Liver (tissue), 9 donors: Measurements from ENCODE around the gene CEP95. TPM values are rescaled to one million over a fixed set of nuclear protein-coding genes. Genes with fewer than 3 reads are reported as not detected.

Source experiments
- DNase-seq: peaks from one replicate; pipeline ENCODE4 v3.0.0-alpha.2; 2017; ENCODE audit warnings: low spot score
- H3K27ac ChIP-seq, 2 donors: one replicate each; pipeline ENCODE4 v1.7.0; 2013; ENCODE audit warnings: inconsistent platforms in 2 of 2, low read length in 2 of 2, control low read depth in 1 of 2, low read depth in 1 of 2, mild to moderate bottlenecking in 1 of 2
- H3K27me3 ChIP-seq, 4 donors: one replicate each; pipeline versions ENCODE4 v1.6.1 to v1.7.0; 2013; ENCODE audit warnings: low read length in 3 of 4, inconsistent platforms in 1 of 4, mild to moderate bottlenecking in 1 of 4, moderate library complexity in 1 of 4; ENCODE audit not compliant: control insufficient read depth in 4 of 4, insufficient read depth in 4 of 4
- H3K36me3 ChIP-seq, 4 donors: one replicate each; pipeline versions ENCODE4 v1.6.1 to v1.7.0; 2013; ENCODE audit warnings: low read length in 3 of 4, mild to moderate bottlenecking in 3 of 4, low read depth in 1 of 4, moderate library complexity in 1 of 4; ENCODE audit not compliant: control insufficient read depth in 4 of 4, insufficient read depth in 3 of 4
- H3K4me1 ChIP-seq, 4 donors: one replicate each; pipeline versions ENCODE4 v1.6.1 to v1.7.0; 2013; ENCODE audit warnings: low read length in 3 of 4, mild to moderate bottlenecking in 3 of 4, moderate library complexity in 1 of 4; ENCODE audit not compliant: control insufficient read depth in 4 of 4, insufficient read depth in 4 of 4
- H3K4me3 ChIP-seq, 3 donors: one replicate each; pipeline versions ENCODE4 v1.6.1 to v1.7.0; 2013; ENCODE audit warnings: low read length in 3 of 3, control low read depth in 1 of 3, low read depth in 1 of 3, mild to moderate bottlenecking in 1 of 3
- H3K9ac ChIP-seq, 2 donors: one replicate each; pipeline ENCODE4 v1.7.0; 2013; ENCODE audit warnings: low read length in 2 of 2, mild to moderate bottlenecking in 2 of 2, moderate library complexity in 2 of 2, control low read depth in 1 of 2, low read depth in 1 of 2
- H3K9me3 ChIP-seq, 4 donors: one replicate each; pipeline versions ENCODE4 v1.6.1 to v1.7.0; 2013; ENCODE audit warnings: low read length in 3 of 4; ENCODE audit not compliant: control insufficient read depth in 4 of 4
- CTCF ChIP-seq: fragments of 150-350 bp; IDR thresholded peaks from 2 replicates; pipeline ENCODE4 v1.5.1; 2017; ENCODE audit warnings: improper control_type of control experiment, low read depth, low read length; ENCODE audit not compliant: missing input control
- EGR1 ChIP-seq, 2 donors: IDR thresholded peaks; 2 replicates each; pipeline ENCODE4 v1.6.1; 2016 to 2018; ENCODE audit warnings: antibody characterized with exemption in 2 of 2, low read depth in 2 of 2
- FOXA1 ChIP-seq: IDR thresholded peaks from 2 replicates; pipeline ENCODE4 v1.6.1; 2016; ENCODE audit warnings: antibody characterized with exemption
- FOXA2 ChIP-seq: IDR thresholded peaks from 2 replicates; pipeline ENCODE4 v1.6.1; 2016; ENCODE audit warnings: antibody characterized with exemption
- GABPA ChIP-seq, 2 donors: IDR thresholded peaks in 1 of 2; conservative IDR thresholded peaks in 1 of 2; 2 replicates each; pipeline ENCODE4 v1.6.1; 2016; ENCODE audit warnings: antibody characterized with exemption in 2 of 2, mild to moderate bottlenecking in 1 of 2, moderate library complexity in 1 of 2
- HNF4A ChIP-seq, 2 donors: conservative IDR thresholded peaks; 2 replicates each; pipeline ENCODE4 v1.6.1; 2016; ENCODE audit warnings: antibody characterized with exemption in 2 of 2, mild to moderate bottlenecking in 2 of 2
- HNF4G ChIP-seq: IDR thresholded peaks from 2 replicates; pipeline ENCODE4 v1.6.1; 2016; ENCODE audit warnings: antibody characterized with exemption
- JUND ChIP-seq, 2 donors: IDR thresholded peaks; 2 replicates each; pipeline ENCODE4 v1.6.1; 2016; ENCODE audit warnings: antibody characterized with exemption in 2 of 2
- NR2F2 ChIP-seq: IDR thresholded peaks from 2 replicates; pipeline ENCODE4 v1.6.1; 2016; ENCODE audit warnings: antibody characterized with exemption
- RAD21 ChIP-seq, 2 donors: IDR thresholded peaks; 2 replicates each; pipeline ENCODE4 v1.6.1; 2016; ENCODE audit warnings: antibody characterized with exemption in 2 of 2, mild to moderate bottlenecking in 2 of 2
- REST ChIP-seq: IDR thresholded peaks from 2 replicates; pipeline ENCODE4 v1.6.1; 2016; ENCODE audit warnings: antibody characterized with exemption, mild to moderate bottlenecking
- RXRA ChIP-seq, 2 donors: IDR thresholded peaks; 2 replicates each; pipeline ENCODE4 v1.6.1; 2017 to 2018; ENCODE audit warnings: antibody characterized with exemption in 2 of 2, mild to moderate bottlenecking in 1 of 2
- SP1 ChIP-seq: IDR thresholded peaks from 2 replicates; pipeline ENCODE4 v1.6.1; 2018; ENCODE audit warnings: antibody characterized with exemption, mild to moderate bottlenecking
- TAF1 ChIP-seq: conservative IDR thresholded peaks from 2 replicates; pipeline ENCODE4 v1.6.1; 2016; ENCODE audit warnings: antibody characterized with exemption, mild to moderate bottlenecking
- YY1 ChIP-seq: IDR thresholded peaks from 2 replicates; pipeline ENCODE4 v1.6.1; 2016; ENCODE audit warnings: antibody characterized with exemption, mild to moderate bottlenecking
- WGBS: extraction: QIAGEN DNeasy Blood & Tissue Kit; methylation state at CpG from one replicate; pipeline ENCODE4 v1.1.7; 2013; 5-methylcytosine and 5-hydroxymethylcytosine counted together
- polyA plus RNA-seq, 2 donors: library from polyadenylated mRNA; stranded (reverse) in 1 of 2; unstranded in 1 of 2; fragments of 200-250 nt in 1 of 2; fragments of >200 nt in 1 of 2; fragmentation: Nextera tagmentation in 1 of 2; extraction: Ambion mirVana in 1 of 2; gene quantifications; one replicate each; pipeline versions ENCODE4 v1.2.1 to v1.2.3, GENCODE V29; 2013 to 2015
- total RNA-seq, 2 donors: library from RNA; depleted of rRNA; stranded (reverse); fragments of >200 nt; gene quantifications; one replicate each; pipeline ENCODE4 v1.2.3, GENCODE V29; 2014
- TF ChIP-seq, protein P1 (sequence below): IDR thresholded peaks from 2 replicates; pipeline ENCODE4 v1.6.1; 2016; ENCODE audit warnings: antibody characterized with exemption
- TF ChIP-seq, protein P2 (sequence below): IDR thresholded peaks from 2 replicates; pipeline ENCODE4 v1.6.1; 2016; ENCODE audit warnings: antibody characterized with exemption
- TF ChIP-seq, protein P3 (sequence below): IDR thresholded peaks from 2 replicates; pipeline ENCODE4 v1.6.1; 2016; ENCODE audit warnings: antibody characterized with exemption
- donor health status: healthy.
- donor health status: healthy.
- donor health status: healthy.
- donor health status: healthy.
- donor health status: healthy.

Gene CEP95
- total and polyA plus RNA-seq, 4 donors: 5.3 to 23.3 (median 11.0) TPM

- Histone ChIP-seq H3K27me3 (no peaks in the 10 kb centered on the region), H3K36me3 (peaks cover 0 to 31% (median 25%) of the 10 kb centered on the region in 4 donors), H3K27ac (no peak overlapping the region), H3K9me3 (no peaks in the 10 kb centered on the region), H3K4me1 (no peaks in the 10 kb centered on the region), H3K4me3 (no peak overlapping the region), H3K9ac (no peak overlapping the region)
- TF ChIP-seq HNF4G: no peak
- no peak for TF ChIP-seq YY1
- TF ChIP-seq, protein P1, sequence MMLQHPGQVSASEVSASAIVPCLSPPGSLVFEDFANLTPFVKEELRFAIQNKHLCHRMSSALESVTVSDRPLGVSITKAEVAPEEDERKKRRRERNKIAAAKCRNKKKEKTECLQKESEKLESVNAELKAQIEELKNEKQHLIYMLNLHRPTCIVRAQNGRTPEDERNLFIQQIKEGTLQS: no peak
- no peak for TF ChIP-seq SP1
- TF ChIP-seq EGR1 (IDR thresholded peaks at IDR 0.05; ENCODE audit: low read depth in 2 of 2): no peak
- no peak for TF ChIP-seq NR2F2
- no peak for TF ChIP-seq HNF4A (conservative IDR thresholded peaks at IDR 0.05)
- TF ChIP-seq REST: no peak
- no peak for TF ChIP-seq JUND (IDR thresholded peaks at IDR 0.05)
- TF ChIP-seq, protein P2, sequence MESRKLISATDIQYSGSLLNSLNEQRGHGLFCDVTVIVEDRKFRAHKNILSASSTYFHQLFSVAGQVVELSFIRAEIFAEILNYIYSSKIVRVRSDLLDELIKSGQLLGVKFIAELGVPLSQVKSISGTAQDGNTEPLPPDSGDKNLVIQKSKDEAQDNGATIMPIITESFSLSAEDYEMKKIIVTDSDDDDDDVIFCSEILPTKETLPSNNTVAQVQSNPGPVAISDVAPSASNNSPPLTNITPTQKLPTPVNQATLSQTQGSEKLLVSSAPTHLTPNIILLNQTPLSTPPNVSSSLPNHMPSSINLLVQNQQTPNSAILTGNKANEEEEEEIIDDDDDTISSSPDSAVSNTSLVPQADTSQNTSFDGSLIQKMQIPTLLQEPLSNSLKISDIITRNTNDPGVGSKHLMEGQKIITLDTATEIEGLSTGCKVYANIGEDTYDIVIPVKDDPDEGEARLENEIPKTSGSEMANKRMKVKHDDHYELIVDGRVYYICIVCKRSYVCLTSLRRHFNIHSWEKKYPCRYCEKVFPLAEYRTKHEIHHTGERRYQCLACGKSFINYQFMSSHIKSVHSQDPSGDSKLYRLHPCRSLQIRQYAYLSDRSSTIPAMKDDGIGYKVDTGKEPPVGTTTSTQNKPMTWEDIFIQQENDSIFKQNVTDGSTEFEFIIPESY: no peak
- TF ChIP-seq TAF1: no peak
- TF ChIP-seq FOXA2: no peak
- TF ChIP-seq RAD21 (IDR thresholded peaks at IDR 0.05): no peak
- no peak for TF ChIP-seq GABPA (IDR thresholded peaks at IDR 0.05 in 1 of 2, conservative IDR thresholded peaks at IDR 0.05 in 1 of 2)
- TF ChIP-seq CTCF: no peak
- TF ChIP-seq FOXA1: no peak
- TF ChIP-seq, protein P3, sequence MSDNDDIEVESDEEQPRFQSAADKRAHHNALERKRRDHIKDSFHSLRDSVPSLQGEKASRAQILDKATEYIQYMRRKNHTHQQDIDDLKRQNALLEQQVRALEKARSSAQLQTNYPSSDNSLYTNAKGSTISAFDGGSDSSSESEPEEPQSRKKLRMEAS: no peak
- TF ChIP-seq RXRA (IDR thresholded peaks at IDR 0.05): no peak
- DNase-seq: no peak
- WGBS: 98% methylated on average over 1 of the region's 1 CpG
Observed at GRCh38 chr17:64480951-64481350, 25.8 kb upstream of the CEP95 start.
